Measurements from ENCODE around the gene IFNGR1. TPM values are rescaled to one million over a fixed set of nuclear protein-coding genes. Genes with fewer than 3 reads are reported as not detected.

The IFNGR1 gene
- total RNA-seq, 2 donors from 2014 or later = 128 to 158 TPM

- intact Hi-C loops (cut with DNase I) = loop anchor here in 1 of 2 donors (10.0 kb wide), 1 partner anchor 62 kb away; no protein-coding TSS in a partner anchor
- peak in 1 of 2 donors; percentile 7 for ATAC-seq
Measured at GRCh38 chr6:137166247-137167098, 52.7 kb downstream of the IFNGR1 start.

GRCh38 chr6:137165375-137166246, 53.6 kb downstream of the IFNGR1 start:
- no peak for DNase-seq
- intact Hi-C loops (cut with DNase I) = loop anchor here in 1 of 2 donors (10.0 kb wide), 1 partner anchor 61 kb away; no protein-coding TSS in a partner anchor
- peak in 1 of 2 donors; percentile 16 for ATAC-seq

More at GRCh38 chr6:137166247-137167098, 52.7 kb downstream of the IFNGR1 start:
- no peak for DNase-seq

- intact Hi-C loops (cut with DNase I) = loop anchor here in 1 of 2 donors (10.0 kb wide), 1 partner anchor 59 kb away; no protein-coding TSS in a partner anchor
- no peak for DNase-seq
- no peak for ATAC-seq
Measured at GRCh38 chr6:137163732-137164318, 55.4 kb downstream of the IFNGR1 start.

GRCh38 chr6:137162692-137163306, 56.4 kb downstream of the IFNGR1 start:
- DNase-seq (no peak), ATAC-seq (no peak)
- intact Hi-C loops (cut with DNase I) = loop anchor here in 1 of 2 donors (10.0 kb wide), 1 partner anchor 58 kb away; no protein-coding TSS in a partner anchor

DNA sequence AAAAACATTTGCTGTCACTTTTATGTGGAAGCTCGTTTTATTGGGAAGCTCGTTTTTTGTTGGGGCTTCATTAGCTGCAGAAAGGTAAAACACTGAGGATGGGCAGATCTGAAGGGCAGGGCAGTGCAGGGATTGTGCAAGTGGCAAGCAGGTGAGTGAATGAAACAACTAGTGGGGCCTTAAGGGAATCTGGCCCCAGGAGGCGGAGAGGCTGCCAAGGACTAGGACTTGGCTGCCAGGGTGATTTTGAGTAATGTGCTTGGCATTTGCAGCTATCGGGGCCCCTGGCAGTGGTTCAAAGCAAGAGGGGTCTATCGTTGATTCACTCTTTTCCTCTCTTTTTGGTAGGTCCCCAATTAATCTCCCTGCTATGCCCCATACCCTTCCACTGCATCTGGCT, 57.2 kb downstream of the IFNGR1 start:
- DNase-seq (no peak), ATAC-seq (peak in 1 of 2 donors; percentile 71)
- intact Hi-C loops (cut with DNase I) = loop anchor here in 1 of 2 donors (10.0 kb wide), 1 partner anchor 57 kb away; no protein-coding TSS in a partner anchor

DNA sequence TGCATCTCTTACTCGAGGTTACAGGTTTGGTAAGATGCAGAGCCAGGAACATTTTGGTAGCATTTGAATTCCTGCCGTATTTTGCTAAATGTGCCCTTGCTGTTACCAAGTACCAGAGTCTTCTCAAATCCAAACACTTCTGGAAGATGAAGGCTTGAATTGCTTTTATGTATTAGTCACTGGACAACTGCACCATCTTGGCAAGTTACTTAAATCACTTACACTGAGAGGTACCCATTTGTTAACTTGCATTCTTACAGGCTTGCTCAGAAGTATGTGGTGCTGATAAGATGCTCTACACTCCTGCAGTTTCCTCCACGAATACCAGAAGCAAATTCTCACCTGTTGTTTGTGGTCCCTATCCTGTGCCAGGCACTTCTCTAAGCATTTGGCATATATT, 58.4 kb downstream of the IFNGR1 start:
- intact Hi-C loops (cut with DNase I) = loop anchor here in 1 of 2 donors (10.0 kb wide), 1 partner anchor 56 kb away; no protein-coding TSS in a partner anchor
- ATAC-seq (peak in 1 of 2 donors; percentile 92), DNase-seq (no peak)

DNA sequence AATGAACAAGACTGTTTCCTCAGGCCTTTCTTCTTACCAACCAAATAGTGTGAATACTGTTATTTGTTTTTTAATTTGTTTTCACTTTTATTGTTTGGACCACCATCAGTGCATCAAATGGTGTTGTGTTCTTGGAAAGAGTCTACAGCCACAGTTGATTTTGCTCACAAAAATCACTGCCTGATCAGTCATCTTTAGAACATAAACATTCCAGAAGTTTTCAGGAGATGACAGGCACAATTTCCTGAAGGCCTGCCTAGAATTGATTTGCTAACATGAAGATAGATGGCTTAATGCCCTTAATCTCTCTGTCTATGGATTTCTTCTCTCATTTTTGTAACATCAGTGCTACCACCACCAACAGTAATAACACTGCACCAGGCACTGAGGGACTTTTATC, 59.3 kb downstream of the IFNGR1 start:
- intact Hi-C loops (cut with DNase I) = loop anchor here in 1 of 2 donors (10.0 kb wide), 1 partner anchor 55 kb away; no protein-coding TSS in a partner anchor
- DNase-seq (no peak), ATAC-seq (no peak)

DNA sequence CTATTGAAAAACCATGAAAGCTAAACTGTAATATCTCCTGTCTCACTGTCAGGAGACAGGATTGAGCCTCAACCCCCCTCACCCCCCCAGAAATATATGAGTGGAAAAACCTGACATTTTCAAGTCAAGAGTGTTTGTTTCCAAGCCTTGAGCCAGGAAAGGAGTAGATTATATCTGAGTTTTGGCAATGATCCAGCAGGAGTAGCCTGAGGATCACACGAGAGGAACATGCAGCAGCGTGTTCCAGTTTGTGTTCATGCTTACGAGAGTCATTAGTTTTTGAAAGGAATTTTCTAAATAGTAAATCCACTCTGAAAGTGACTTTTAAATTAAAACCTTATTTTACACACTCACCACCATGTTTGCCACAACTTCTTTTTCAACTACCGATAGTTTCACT, 61.6 kb downstream of the IFNGR1 start:
- intact Hi-C loops (cut with DNase I) = no loop called here
- ATAC-seq (no peak), DNase-seq (no peak)

GRCh38 chr6:137156650-137157049, 62.5 kb downstream of the IFNGR1 start:
- DNase-seq (no peak), ATAC-seq (no peak)
- intact Hi-C loops (cut with DNase I) = no loop called here

DNA sequence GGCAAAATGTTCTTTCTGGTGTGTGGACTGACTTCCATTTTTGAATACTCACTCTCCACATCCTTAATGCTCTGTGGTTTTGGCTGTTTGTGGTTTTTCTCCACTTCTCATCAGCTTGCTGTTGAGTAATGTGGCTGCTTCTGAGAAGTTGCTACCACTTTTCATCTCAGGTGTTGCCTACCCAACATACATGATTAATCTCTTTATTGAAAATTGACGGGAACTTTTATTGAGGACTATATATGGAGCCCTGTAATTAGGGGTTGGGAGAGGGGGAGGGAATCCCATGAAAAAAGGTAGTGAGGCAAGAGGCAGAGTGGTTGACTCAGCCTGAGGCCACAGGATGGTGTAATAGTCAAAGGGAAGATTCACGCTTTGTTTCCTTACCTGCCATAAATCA, 63.4 kb downstream of the IFNGR1 start:
- peak; percentile 19 to 61 for ATAC-seq
- intact Hi-C loops (cut with DNase I) = no loop called here
- DNase-seq = no peak

DNA sequence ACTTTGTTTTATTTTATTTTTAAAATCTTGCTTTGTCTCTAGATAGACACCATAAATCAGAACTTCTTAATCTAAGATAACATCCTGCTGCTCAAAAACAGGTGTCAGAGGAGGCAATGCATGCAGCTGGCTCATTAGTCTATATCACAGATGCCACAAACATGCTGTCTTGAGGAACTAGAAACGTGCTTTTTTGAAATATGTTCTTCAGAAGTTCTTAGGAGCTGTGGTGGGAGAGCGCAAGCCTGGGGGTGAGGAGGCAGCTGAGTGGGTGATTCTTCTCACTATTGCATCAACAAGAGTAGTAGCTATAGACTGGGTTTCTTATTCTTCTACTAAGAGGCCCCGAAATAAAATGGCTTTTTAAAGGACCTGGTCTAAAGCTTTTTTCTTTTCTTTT, 69.1 kb downstream of the IFNGR1 start:
- no peak for ATAC-seq
- intact Hi-C loops (cut with DNase I) = no loop called here
- DNase-seq = no peak

DNA sequence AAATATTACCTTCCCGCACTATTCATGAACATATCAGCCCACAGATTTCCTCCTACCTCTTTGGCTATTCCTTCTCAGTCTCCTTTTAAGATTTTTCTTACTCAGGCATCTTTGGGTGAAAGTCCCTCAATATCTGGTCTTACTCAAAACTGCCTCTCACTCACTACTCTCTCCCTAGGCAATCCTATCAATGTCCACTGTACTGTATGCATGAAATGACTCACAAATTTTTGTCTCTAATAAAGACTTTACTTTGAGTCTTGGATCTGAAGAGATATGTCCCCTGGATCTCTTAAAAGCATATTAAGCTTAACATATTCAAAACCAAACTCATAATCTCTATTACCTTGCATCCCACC, 70.2 kb downstream of the IFNGR1 start:
- no peak for DNase-seq
- intact Hi-C loops (cut with DNase I) = no loop called here
- ATAC-seq = no peak

- peak in 1 of 2 donors; percentile 59 for ATAC-seq
- no peak for DNase-seq
- intact Hi-C loops (cut with DNase I) = no loop called here
Measured at GRCh38 chr6:137148306-137149034, 70.7 kb downstream of the IFNGR1 start.

Other genes starting within 250 kb of the IFNGR1 start
- gene IL20RA, start 174.4 kb downstream of the IFNGR1 start, total RNA-seq = 1 to 10 TPM; 1.0 to 3.5 TPM
- gene IL22RA2, start 45.7 kb downstream of the IFNGR1 start, total RNA-seq = not detected

All from left cardiac atrium (tissue), 4 donors.